Central memory CD4-positive, alpha-beta T cell (primary cell): ENCODE measurements around the gene PARP3.
"Not testable (repeated sequence)": the region's sequence is repeated elsewhere in the genome, so short reads cannot be mapped to it uniquely, and the experiment has no call there.

ENCODE experiments used
- DNase-seq: peaks from one replicate; pipeline ENCODE4 v3.0.0; 2022
- total RNA-seq, 3 experiments: gene quantifications; one replicate each; lab custom pipeline; 2026; lab: John Stamatoyannopoulos, UW

Gene PARP3
- 11.4 to 13.5 (median 13.5) reads per million in 3 experiments for total RNA-seq

DNA sequence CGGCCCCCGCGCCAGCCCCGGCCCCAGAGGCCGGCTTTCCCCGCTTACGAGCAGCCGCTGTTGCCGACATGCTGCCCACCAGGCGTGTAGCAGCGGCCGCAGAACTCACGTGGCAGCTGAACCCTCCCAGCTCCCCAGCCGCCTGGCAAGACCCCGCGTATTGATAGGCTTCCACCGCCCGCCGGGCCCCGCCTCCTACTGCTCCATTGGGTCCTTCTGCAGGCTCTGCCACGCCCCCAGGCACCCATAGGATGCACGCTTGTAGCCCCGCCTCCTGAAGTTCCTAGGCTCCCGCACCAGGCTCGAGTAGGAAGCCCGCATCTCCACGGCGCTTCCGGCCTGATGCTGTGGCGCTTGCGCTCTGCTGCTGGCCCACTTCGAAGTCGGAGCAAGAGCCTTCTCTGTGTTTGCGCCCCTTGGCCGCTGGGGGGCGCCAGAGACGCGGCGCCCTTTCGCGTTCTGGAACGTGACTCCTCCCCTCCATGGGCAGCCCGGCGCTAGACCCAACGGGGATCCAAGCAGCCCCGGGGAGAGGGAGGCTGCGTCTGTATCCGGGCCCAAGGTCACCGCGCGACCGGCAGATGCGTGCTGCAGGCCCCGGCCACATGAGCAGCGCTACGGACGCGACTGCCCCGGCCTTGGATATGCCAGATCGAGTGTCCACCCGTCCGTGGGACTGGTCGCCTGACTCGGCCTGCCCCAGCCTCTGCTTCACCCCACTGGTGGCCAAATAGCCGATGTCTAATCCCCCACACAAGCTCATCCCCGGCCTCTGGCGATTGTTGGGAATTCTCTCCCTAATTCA lies at the start of gene PARP3, which contains the start of gene RRP9:
TSS of gene PARP3 (plus strand) at position 566 of the 805 bp plus-strand sequence. CDS start 993 bp downstream, outside the sequence.
TSS of gene RRP9 (minus strand) at position 107 of the 805 bp plus-strand sequence. CDS start at position 70, 37 bp downstream.
- DNase-seq: peak; percentile 100

DNA sequence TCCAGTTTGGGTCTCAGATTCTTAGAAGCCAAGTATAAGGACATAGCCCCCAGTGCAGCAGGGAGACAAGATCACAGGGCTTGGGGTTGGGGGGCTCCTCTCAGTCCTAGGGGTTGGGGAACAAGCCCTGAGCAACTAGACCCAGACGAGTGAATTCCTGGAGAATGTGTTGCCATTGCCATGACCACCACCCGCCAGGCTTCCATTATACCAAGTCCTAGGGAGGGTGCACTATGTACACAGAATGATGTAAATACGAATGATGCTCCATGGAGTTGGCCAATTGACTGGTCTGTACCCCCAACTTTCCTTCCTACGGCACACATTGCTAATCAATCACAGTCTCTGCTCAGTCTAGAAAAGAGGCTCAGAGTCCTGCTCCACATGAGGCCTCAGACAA lies 47.8 kb upstream of the PARP3 start:
- no peak for DNase-seq

DNA sequence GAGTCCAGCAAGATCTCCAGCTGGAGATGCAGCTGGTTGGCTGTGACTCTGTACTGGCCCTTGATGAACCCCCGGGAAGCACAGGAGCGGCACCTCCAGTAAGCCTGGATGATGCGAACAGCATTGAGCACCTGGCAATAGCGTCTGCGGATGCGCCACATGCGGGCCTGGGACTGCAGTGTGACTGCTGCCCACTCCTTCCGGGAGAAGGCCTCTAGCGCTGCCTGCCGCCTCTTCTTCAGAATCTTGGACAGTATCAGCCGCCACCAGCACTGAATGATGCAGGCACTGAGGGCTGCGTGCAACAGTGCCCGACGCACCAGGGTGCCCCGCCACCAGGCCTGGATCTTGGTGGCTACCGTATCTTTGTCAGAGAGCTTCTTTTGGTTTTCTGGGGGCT lies 47.2 kb upstream of the PARP3 start:
- no peak for DNase-seq

DNA sequence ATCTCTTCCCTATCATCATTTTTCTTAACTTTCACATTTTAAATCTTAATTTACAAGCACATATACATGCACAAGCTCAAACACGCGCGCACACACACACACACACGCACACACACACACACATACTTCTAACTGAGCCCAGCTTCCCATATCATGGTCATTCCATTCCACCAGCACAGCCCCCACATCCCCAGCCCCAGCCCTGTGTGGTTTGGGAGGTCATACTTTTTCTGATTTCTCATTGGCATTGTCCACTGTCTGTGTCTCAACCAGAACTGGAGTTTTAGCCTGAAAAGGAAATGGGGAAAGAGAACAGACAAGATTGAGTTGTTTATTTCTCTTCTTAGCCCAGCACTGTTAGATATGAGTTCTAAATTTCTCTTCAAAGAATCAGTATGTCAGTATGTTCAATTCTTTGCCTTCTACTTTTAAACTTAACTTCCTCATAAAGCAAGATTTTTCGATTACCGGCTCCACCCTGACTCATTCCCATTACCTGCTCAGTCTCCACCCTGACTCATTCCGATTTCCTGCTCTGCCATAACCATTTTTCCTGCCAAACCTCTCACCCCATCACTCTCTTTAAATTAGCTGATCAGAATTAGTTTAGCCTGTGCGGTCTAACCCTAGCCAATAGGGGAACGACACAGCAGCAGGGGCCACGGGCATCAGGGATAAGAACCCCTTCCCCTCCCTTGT lies 45.4 kb upstream of the PARP3 start:
- no peak for DNase-seq

DNA sequence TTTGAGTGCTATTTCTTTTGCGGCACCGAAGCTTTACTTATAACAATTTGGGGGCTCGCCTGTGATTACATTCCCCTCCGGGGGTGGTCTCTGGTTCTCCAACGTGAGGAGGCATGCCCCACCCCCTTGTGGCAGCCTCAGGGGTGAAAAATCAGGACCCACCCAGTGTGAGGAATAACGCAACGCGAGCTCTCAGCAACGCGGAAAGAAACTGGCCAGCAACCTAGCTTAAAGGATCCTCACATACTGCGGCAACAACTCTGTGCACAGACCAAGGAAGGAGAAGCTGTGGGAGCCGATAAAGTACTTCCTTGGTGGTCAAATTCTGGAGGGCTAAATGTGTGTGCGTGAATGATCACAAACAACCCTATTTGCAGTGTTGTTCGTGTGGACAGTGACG lies 44.8 kb upstream of the PARP3 start:
- DNase-seq: no peak

DNA sequence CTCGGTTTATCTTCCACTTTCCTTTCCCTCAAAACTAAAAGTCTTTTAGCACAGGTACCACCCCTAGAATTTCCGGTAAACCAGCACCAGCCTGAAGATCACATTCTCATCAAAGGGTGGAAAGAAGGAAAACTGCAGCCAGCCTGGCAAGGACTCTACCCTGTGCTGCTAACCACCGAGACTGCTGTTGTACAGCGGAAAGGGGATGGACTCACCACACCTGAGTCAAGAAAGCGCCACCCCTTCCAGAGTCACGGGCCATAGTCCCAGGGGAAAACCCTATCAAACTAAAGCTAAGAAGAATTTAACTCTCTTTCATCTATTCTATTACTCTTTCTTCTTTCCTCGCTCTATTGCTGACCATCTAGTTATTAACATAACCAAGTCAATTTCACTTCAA lies 42.1 kb upstream of the PARP3 start:
- not testable (repeated sequence) for DNase-seq

DNA sequence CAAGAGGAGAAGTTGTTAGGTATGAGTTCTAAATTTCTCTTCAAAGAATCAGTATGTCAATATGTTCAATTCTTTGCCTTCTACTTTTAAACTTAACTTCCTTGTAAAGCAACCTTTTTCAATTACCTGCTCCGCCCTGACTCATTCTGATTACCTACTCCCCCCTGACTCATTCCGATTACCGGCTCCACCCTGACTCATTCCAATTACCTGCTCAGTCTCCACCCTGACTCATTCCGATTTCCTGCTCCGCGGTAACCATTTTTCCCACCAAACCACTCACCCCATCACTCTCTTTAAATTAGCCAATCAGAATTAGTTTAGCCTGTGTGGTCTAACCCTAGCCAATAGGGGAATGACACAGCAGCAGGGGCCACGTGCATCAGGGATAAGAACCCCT lies 39.8 kb upstream of the PARP3 start:
- not testable (repeated sequence) for DNase-seq

DNA sequence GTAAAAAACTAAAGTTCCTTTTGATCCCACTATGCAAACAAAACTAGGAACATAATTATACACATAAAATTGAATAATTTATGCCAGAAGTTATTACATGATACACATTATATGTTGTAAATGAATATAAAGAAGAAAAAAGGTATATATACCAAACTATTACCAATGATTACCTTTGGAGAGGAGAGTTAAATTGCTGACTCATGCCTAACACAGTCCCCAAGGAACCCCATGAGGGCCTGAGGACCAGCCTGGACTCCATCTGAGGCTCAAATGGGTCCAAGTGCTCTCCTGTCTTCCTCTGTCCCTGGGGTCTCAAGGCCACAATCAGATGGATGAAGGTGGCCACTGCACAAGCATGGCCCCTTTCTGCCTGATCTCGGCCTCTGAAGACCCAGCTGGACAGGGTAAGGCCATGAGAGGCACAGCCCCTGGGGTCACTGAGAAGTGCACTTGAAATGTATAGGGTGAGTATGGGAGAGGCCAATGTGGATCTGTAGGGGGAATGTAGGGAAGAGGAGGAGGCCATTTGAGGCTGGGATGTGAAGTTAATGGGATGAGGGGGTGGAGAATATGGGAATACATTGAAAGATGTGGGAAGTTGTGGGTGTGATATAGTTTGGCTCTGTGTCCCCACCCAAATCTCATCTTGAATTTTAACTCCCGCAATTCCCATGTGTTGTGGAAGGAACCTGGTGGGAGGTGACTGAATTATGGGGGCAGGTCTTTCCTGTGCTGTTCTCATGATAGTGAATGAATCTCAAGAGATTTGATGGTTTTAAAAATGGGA lies 37.9 kb upstream of the PARP3 start:
- DNase-seq: no peak

DNA sequence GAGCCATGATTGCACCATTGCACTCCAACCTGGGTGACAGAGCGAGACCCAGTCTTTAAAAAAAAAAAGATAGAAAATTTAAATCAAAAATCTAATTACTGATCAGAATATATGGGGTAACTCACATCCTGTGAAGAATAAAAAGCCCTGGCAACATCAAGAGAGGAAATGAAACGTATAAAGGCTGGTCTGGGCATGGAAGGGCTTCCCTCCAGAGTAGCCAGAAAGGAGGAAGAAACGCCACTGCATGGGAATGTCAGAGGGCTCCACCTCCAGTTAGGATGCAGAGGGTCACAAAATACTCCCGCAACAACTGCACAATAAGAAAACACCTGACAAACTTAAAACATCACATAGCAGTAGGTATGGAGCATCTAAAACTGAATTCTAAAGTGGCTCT lies 34.1 kb upstream of the PARP3 start:
- DNase-seq: no peak

DNA sequence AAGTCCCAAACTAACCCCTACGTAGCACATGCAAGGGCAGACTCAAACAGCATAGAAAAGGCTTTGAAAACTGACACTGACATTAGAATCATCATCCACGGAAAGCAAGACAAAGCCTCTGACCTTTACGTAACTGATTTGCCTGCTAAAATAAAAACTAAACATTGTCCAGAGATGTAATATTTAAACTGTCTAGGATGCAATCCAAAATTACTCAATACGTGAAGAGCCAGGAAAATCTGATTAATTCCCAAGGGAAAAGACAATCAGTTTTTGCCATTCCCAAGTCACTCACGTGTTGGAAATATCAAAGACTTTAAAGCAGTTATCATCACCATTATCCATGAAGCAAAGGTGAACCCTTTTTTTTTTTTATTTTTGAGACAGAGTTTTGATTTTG lies 25.7 kb upstream of the PARP3 start:
- DNase-seq: no peak

DNA sequence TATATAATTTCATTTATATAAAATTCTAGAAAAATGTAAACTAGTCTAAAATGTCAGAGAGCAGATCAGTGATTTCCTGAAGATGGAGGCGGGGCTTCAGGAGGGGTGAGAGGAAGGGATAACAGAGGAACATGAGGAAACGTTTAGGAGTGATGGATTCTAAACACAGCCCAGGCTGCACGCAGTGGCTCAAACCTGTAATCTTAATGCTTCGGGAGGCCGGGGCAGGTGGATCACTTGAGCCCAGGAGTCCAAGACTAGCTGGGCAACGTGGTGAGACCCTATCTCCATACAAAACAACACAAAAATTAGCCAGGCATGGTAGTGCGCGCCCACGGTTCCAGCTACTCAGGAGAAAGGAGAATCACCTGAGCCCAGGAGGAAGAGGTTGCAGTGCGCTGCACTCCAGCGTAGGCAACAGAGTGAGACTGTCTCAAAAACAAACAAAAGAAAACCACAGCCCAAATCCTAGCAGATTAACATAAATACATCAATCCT lies 21.0 kb upstream of the PARP3 start:
- no peak for DNase-seq

DNA sequence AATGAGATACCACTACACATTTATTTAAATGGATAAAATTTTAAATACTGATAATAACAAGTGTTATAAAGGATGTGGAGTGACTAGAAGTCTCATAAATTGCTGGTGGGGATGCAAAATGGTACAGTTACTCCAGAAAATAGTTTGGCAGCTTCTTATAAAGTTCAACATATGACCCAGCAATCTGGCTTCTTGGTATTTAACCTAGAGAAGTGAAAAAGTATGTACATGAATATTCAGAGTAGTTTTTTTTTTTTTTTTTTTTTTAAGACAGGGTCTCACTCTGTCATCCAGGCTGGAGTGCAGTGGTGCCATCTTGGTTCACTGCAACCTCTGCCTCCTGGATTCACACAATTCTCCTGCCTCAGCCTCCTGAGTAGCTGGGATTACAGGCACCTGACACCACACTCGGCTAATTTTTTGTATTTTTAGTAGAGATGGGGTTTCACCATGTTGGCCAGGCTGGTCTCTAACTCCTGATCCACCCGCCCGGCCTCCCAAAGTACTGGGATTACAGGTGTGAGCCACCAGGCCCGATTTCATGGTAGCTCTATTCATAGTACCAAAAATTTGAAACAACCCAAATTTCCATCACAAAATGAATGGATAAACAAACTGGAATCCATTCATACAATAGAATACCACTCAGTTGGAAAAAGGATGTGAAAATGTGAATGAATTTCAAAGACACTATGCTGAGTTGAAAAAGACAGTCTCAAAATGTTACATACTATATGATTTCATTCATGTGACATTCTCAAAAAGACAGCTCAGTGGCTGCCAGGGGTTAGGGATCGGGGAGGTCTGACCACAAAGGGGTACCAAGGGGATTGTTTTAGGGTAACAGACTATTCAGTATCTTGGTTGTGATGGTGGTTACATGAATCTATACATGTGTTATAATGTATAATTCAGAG lies 14.8 kb upstream of the PARP3 start:
- DNase-seq: no peak

DNA sequence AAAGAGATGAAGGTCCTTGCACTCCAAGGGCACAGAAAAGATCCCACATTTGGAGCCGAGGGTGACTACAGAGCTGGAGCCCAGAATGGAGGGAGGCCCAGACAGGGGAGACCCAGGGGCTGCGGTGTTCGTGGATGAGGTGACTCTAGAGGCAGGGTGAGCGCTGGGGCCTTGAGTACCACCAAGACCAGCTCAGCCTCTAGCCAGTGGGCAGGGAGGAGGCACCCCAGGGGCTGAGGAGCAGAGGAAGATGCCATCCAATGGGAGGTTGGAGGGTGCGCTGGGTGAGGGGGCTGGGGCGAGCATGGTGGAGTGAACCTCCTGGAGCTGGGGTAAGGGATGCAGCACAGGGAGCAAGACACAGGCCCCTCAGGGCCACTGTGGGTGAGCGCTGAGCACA lies 13.7 kb upstream of the PARP3 start:
- no peak for DNase-seq

DNA sequence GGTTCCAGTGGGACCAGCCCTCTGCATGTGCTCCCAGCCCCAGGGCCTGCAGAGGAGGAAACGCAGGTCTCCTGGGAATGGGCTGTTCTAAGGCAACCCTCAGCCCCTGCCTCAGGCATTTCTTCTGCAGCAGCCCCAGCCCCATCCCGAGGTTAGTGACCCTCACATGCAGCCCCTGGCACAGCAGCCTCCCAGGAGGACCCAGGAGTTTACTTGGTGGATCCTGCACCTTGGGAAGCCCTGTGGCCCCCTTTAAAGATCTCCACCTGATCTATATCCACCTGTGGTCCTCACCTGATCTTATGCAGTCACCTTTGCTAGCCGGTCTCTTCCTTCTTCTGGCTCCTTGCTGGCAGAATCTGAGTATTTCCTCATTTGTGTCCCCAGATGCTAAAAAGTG lies 13.2 kb upstream of the PARP3 start:
- DNase-seq: not testable (repeated sequence)

DNA sequence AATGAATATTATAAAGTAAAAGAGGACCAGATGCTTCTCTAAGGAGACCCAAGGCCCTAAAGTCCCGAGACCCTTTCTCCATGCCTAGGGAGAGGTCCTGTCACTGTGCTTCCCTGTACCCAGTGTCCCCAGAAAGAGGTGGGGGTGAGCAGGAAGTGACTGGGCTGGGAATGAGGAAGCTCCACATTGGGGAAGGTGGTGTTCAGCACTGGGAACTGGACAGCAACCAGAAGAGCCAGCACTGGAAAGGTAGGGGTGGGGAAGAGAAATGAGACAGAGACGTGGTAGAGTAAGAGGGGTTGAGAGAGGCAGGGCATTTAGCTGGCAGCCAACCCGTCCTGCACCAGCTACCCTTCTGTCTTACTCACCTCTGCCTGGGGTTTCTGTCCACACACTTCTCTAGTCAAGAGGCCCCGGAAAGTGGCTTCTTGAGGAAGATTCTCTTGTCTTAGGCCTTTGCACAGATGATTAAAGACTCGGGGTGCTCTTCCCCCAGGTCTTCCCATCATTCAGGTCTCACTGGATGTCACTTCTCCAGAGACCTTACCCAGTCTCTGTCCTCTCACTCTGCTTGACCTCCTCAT lies 12.7 kb upstream of the PARP3 start:
- DNase-seq: no peak

DNA sequence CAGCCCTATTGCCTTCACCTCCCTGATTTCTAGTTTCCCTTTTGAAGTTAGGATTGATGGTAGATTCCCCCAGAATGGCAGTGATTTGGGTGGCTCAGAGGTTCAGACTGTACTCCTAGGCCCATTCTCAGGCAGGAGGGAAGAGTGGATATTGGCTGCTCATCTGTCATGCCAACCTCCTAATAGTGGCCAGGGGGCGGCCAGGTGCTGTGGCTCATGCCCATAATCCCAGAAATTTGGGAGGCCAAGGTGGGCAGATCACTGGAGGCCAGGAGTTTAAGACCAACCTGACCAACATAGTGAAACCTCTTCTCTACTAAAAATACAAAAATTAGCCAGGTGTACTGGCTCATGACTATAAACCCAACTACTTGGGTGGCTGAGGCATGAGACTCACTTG lies 11.7 kb upstream of the PARP3 start:
- DNase-seq: no peak

DNA sequence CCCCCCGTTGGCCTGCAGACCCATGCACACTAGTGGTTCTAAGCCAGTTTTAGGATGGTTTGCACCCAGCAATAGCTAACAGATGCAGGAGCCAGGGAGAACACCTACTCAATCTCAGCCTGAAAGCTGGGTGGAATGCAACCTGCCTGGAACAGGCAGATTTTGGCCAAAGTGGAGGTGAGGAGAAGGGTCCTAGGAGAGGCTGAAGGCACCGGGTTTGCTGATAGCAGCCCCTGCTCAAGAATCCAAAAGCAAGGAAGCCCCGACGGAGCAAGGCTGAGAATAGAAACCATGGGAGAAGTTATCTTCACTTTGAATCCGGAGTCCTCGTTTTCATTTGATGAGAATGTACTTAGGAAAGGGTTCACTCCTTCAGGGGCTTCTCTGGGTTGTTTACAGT lies 10.4 kb upstream of the PARP3 start:
- DNase-seq: no peak

DNA sequence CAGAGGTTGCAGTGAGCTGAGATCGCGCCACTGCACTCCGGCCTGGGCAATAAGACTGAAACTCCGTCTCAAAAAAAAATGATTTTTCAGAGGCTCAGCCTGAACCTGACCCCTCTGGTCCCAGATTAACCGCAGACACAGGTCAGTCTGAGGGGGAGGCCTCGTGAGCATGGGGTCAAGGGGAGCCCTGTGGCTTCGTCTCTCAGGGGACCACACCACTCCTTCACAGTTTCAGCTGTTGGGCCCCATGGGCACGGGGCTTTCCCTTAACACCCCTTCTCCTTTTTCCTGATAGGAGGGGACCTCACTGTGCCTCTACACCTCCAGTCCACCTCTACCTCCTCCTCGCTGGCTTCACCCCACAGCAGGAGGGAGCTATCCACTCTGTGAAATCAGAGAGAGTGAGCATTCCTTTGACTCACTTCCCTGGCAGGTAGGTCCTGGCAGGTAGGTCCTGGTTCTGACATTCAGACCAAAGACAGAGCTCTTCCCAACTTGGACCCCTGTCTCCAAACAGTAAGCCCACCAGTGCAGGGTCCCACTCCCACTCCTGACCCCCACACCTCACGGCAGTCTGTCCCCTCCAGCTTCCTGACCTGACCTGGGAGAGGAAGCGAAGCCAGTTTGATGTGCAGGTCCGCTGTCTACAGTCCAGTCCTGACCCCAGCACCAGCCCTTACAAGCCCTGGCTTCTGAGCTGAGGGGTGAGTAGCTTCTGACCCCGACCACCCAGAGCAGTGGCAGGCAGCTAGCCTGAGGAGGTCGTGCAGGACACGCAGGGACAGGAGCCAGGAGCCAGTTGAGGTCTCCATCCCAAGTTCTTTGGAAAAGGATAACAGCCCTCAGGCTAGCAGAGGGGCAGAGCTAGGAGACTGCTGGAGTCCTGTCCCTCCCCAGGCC lies 9.4 kb upstream of the PARP3 start:
- no peak for DNase-seq

DNA sequence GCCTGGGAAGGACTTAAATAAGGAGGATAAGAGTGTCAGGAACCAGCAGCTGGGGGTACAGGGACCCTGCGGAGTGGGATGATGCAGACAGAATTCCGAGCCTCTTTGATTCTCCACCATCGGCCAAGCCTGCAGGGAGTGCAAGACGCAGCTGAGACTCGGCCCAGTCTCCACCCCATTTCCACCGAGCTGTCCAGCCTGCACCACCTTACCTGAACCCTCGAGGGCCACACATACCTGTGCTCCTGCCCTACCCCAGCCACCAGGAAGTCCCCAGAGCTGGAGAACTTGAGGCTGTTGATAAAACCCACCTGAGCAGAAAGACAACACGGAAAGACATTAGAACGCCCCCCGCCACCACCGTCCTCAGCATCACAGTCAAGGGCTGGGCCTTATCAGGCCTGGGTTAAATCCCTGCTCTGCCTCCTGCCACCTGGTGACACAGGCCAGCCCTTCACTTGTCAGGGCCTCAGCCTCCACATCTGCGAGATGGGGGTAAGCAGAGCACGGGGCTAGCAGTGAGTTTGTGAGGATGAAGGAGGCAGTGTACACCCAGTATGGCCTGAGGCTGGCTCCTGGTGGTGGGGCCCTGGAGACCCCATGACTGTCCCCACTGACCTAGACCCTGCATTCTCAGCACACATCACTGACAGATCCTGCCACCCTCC lies 8.6 kb upstream of the PARP3 start:
- no peak for DNase-seq
